ENCODE data around the gene PDK2. TPM values are rescaled to one million over a fixed set of nuclear protein-coding genes. Genes with fewer than 3 reads are reported as not detected.

Gene PDK2
- total RNA-seq, 4 donors from 2014 or later = 37.9 to 77.7 (median 49.8) TPM

DNA sequence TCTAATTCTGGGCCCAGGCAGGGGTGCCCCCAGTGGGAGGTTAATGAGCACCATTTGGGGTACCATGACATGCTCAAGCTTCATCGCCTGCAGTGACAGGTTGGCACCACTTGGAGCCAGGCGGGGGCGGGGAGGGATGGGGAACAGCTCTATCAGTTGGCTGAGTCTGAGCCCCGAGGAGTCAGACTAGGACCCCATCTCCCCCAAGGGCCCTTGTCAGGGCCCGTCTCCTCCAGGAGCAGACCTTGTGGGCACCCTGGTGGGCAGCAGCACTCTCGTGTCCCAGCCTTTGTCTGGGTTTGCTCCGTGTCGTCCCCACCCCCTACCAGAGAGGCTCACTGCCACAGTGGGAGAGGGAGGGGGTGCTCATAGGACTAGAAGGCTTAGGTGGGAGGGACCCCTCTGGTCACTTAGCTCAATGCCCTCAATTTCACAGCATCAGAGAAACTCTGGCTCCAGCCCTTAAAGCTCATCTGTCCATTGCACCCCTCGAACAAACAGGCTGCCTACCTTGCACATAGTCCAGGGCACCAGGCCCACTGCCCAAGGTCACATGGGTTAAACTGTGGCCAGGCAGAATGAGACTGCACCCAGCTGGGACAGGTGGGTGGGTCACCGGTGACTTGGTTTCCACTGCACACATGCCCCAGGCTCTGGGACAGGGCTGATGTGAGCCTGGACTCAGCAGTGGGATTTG is 51.2 kb downstream of the PDK2 start:
- Histone ChIP-seq H3K4me3 (peak overlapping the region in 3 of 4 donors; percentile 22 to 93 (median 72)), H3K9me3 (no peaks in the 10 kb centered on the region), H3K27me3 (no peaks in the 10 kb centered on the region), H3K27ac (peak overlapping the region in 3 of 4 donors; percentile 89 to 94 (median 92)), H3K4me1 (peaks cover 0 to 64% (median 39%) of the 10 kb centered on the region in 4 donors), H3K36me3 (peaks cover 0 to 36% (median 8%) of the 10 kb centered on the region in 3 donors)
- TF ChIP-seq CTCF (IDR thresholded peaks at IDR 0.05) (peak in 1 of 5 experiments; percentile 13), EP300 (IDR thresholded peaks at IDR 0.05) (no peak)
- DNase-seq (ENCODE audit: low spot score in 2 of 2) = no peak
- WGBS, 2 donors = 40 to 57% methylated on average over 5 to 10 of the region's 10 CpGs

DNA sequence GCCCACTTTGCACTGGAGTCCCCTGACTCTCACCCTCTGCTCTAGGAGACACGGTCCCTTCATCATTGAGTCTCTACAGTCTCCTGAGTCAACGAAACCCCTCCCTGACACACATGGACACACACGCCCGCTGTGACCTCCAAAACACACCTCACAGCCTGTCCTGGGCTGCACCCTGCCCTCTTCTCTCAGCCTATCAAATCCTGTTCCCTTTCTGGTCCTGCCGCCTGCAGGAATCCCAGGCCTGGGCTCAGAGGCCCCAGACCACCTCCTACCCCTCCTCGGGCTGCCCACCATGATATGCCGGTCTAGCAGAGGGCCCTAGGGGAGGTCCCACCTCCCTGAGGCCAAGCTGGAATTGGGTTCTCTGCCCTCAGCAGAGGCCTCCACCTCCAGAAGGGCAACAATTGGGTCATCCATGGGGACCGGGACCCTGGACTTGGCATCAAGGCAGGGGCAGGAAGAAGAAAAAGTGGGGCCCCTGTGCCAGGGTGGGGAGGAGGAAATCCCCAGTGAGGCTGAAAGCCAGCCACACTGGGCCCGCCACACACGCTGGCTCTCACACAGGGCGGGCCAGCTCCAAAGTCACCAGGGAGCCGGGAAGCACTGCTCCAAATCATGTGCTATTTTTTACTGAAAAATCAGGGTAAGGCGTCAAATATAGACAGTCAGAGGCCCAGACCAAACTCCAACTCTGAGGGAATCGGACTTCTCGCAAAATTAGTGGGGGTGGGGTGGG is 51.9 kb downstream of the PDK2 start:
- TF ChIP-seq CTCF (IDR thresholded peaks at IDR 0.05) (no peak), EP300 (IDR thresholded peaks at IDR 0.05) (peak in 1 of 2 donors; percentile 23)
- Histone ChIP-seq H3K4me1 (peaks cover 0 to 71% (median 37%) of the 10 kb centered on the region in 4 donors), H3K27ac (peak overlapping the region; percentile 81 to 94 (median 90)), H3K27me3 (no peaks in the 10 kb centered on the region), H3K4me3 (peak overlapping the region; percentile 72 to 96 (median 93)), H3K36me3 (peaks cover 0 to 29% (median 1%) of the 10 kb centered on the region in 3 donors), H3K9me3 (no peaks in the 10 kb centered on the region)
- no peak for DNase-seq (ENCODE audit: low spot score in 2 of 2)
- WGBS, 2 donors = 22 to 28% methylated on average over 15 of the region's 15 CpGs

GRCh38 chr17:50147841-50148225 is 52.7 kb downstream of the PDK2 start:
- Histone ChIP-seq H3K4me3 (peak overlapping the region; percentile 72 to 96 (median 93)), H3K4me1 (peaks cover 0 to 76% (median 41%) of the 10 kb centered on the region in 4 donors), H3K9me3 (no peaks in the 10 kb centered on the region), H3K27ac (peak overlapping the region; percentile 81 to 94 (median 90)), H3K27me3 (no peaks in the 10 kb centered on the region), H3K36me3 (peaks cover 0 to 22% (median 0%) of the 10 kb centered on the region in 3 donors)
- no peak for DNase-seq (ENCODE audit: low spot score in 2 of 2)
- TF ChIP-seq POLR2A (IDR thresholded peaks at IDR 0.05) (no peak), CTCF (IDR thresholded peaks at IDR 0.05) (no peak), EP300 (IDR thresholded peaks at IDR 0.05) (no peak)
- WGBS, 2 donors = 11 to 13% methylated on average over 5 of the region's 5 CpGs

- WGBS, 2 donors = 3 to 4% methylated on average over 9 to 23 of the region's 25 CpGs
Observed at GRCh38 chr17:50148226-50149090, 53.3 kb downstream of the PDK2 start.

More at GRCh38 chr17:50148226-50149090, 53.3 kb downstream of the PDK2 start:
- Histone ChIP-seq H3K9me3 (no peaks in the 10 kb centered on the region), H3K4me1 (peaks cover 0 to 79% (median 40%) of the 10 kb centered on the region in 4 donors), H3K27me3 (no peaks in the 10 kb centered on the region), H3K27ac (peak overlapping the region; percentile 81 to 94 (median 90)), H3K4me3 (peak overlapping the region; percentile 72 to 96 (median 93)), H3K36me3 (peaks cover 0 to 16% (median 0%) of the 10 kb centered on the region in 3 donors)
- no peak for TF ChIP-seq POLR2A (IDR thresholded peaks at IDR 0.05)
- TF ChIP-seq EP300 (IDR thresholded peaks at IDR 0.05) = peak in 1 of 2 donors; percentile 30
- peak in 1 of 5 experiments; percentile 13 for TF ChIP-seq CTCF (IDR thresholded peaks at IDR 0.05)
- DNase-seq (ENCODE audit: low spot score in 2 of 2) = peak in 1 of 2 donors; percentile 54
